GM12892 (cell line): Measurements from ENCODE around the gene CNTNAP2.

ENCODE experiments used
- DNase-seq: peaks from one replicate; pipeline ENCODE4 v3.0.0; 2011; ENCODE audit not compliant: insufficient read length
- FAIRE-seq: peaks from 2 replicates; lab custom pipeline; 2011; peaks lifted over from hg19 to GRCh38; lab: Jason Lieb, UNC
- POLR2A ChIP-seq: IDR thresholded peaks from 2 replicates; pipeline ENCODE4 v1.6.1; 2011; ENCODE audit warnings: low read depth, low read length, control low read depth
- POLR2AphosphoS5 ChIP-seq: IDR thresholded peaks from 2 replicates; pipeline ENCODE4 v1.6.1; 2011; ENCODE audit warnings: low read depth, low read length, control low read depth
- TAF1 ChIP-seq: IDR thresholded peaks from 2 replicates; pipeline ENCODE4 v1.6.1; 2011; ENCODE audit warnings: low read depth, mild to moderate bottlenecking, control low read depth, low read length, borderline replicate concordance

CNTNAP2 gene

GRCh38 chr7:146494952-146495596 is 378.5 kb downstream of the CNTNAP2 start:
- TF ChIP-seq POLR2AphosphoS5: no peak
- TF ChIP-seq TAF1: no peak
- no peak for TF ChIP-seq POLR2A
- FAIRE-seq (no peak), DNase-seq (no peak)

GRCh38 chr7:146496657-146497056 is 380.1 kb downstream of the CNTNAP2 start:
- FAIRE-seq (no peak), DNase-seq (no peak)
- TF ChIP-seq POLR2A (no peak), POLR2AphosphoS5 (no peak), TAF1 (no peak)

GRCh38 chr7:146499970-146500369 is 383.4 kb downstream of the CNTNAP2 start:
- DNase-seq (no peak), FAIRE-seq (no peak)
- TF ChIP-seq POLR2AphosphoS5 (no peak), TAF1 (no peak), POLR2A (no peak)

- DNase-seq: no peak
- no peak for FAIRE-seq
- TF ChIP-seq TAF1 (no peak), POLR2AphosphoS5 (no peak), POLR2A (no peak)
These were observed 387.2 kb downstream of the CNTNAP2 start for GRCh38 chr7:146503844-146504243.

GRCh38 chr7:146510088-146510680 is 393.6 kb downstream of the CNTNAP2 start:
- TF ChIP-seq POLR2AphosphoS5 (no peak), TAF1 (no peak), POLR2A (no peak)

GRCh38 chr7:146514304-146514703 is 397.7 kb downstream of the CNTNAP2 start:
- FAIRE-seq: no peak
- TF ChIP-seq TAF1 (no peak), POLR2AphosphoS5 (no peak), POLR2A (no peak)
- no peak for DNase-seq

More at GRCh38 chr7:146510088-146510680, 393.6 kb downstream of the CNTNAP2 start:
- DNase-seq: no peak
- no peak for FAIRE-seq

GRCh38 chr7:146528581-146528980 is 412.0 kb downstream of the CNTNAP2 start:
- TF ChIP-seq POLR2AphosphoS5: no peak
- TF ChIP-seq TAF1: no peak
- TF ChIP-seq POLR2A: no peak

GRCh38 chr7:146539836-146540235 is 423.2 kb downstream of the CNTNAP2 start:
- FAIRE-seq: no peak
- no peak for DNase-seq
- no peak for TF ChIP-seq POLR2AphosphoS5
- TF ChIP-seq TAF1: no peak

More at GRCh38 chr7:146528581-146528980, 412.0 kb downstream of the CNTNAP2 start:
- FAIRE-seq (no peak), DNase-seq (no peak)

- TF ChIP-seq POLR2A (no peak), TAF1 (no peak), POLR2AphosphoS5 (no peak)
- FAIRE-seq (no peak), DNase-seq (no peak)
These were observed 425.5 kb downstream of the CNTNAP2 start for GRCh38 chr7:146542101-146542500.

- no peak for TF ChIP-seq POLR2AphosphoS5
- TF ChIP-seq POLR2A: no peak
- no peak for TF ChIP-seq TAF1
- DNase-seq: no peak
- FAIRE-seq: no peak
These were observed 428.1 kb downstream of the CNTNAP2 start for GRCh38 chr7:146544748-146545147.

GRCh38 chr7:146548816-146549215 is 432.2 kb downstream of the CNTNAP2 start:
- DNase-seq (no peak), FAIRE-seq (no peak)
- TF ChIP-seq POLR2AphosphoS5 (no peak), TAF1 (no peak), POLR2A (no peak)

GRCh38 chr7:146554556-146554955 is 438.0 kb downstream of the CNTNAP2 start:
- FAIRE-seq: no peak
- no peak for TF ChIP-seq TAF1
- no peak for TF ChIP-seq POLR2AphosphoS5
- no peak for TF ChIP-seq POLR2A

More at GRCh38 chr7:146554556-146554955, 438.0 kb downstream of the CNTNAP2 start:
- no peak for DNase-seq
